Stimulated activated CD8-positive, alpha-beta memory T cell treated with anti-CD3 and anti-CD28 coated beads, Interleukin-12 subunit alpha, Interleukin-12 subunit beta, amount 100 ng/mL, for 4 hours (primary cell): Measurements from ENCODE around the gene VPS11.

ENCODE experiments used
- DNase-seq: peaks from one replicate; pipeline ENCODE4 v3.0.0-alpha.2; 2020; ENCODE audit warnings: low read depth

VPS11 gene

GRCh38 chr11:119081682-119082260 is 14.2 kb downstream of the VPS11 start:
- DNase-seq, result no peak

- peak; percentile 88 for DNase-seq
Measured at GRCh38 chr11:119084663-119085436, 17.2 kb downstream of the VPS11 start, which contains the start of gene HMBS. Gene HMBS, plus strand, starts transcription at chr11:119084881. Its CDS starts 153 bp downstream, at chr11:119085034.

- peak; percentile 37 for DNase-seq
Measured at GRCh38 chr11:119085437-119085847, 17.8 kb downstream of the VPS11 start.

GRCh38 chr11:119087123-119087522 is 19.5 kb downstream of the VPS11 start:
- no peak for DNase-seq

- no peak for DNase-seq
Measured at GRCh38 chr11:119087747-119088241, 20.2 kb downstream of the VPS11 start.

GRCh38 chr11:119088406-119088805 is 20.8 kb downstream of the VPS11 start:
- no peak for DNase-seq

- DNase-seq, result no peak
Measured at GRCh38 chr11:119089319-119089718, 21.7 kb downstream of the VPS11 start.

- DNase-seq, result no peak
Measured at GRCh38 chr11:119091178-119091577, 23.6 kb downstream of the VPS11 start.

- DNase-seq, result no peak
Measured at GRCh38 chr11:119091966-119092879, 24.6 kb downstream of the VPS11 start.

- DNase-seq, result no peak
Measured at GRCh38 chr11:119092880-119093842, 25.5 kb downstream of the VPS11 start.

- peak; percentile 55 for DNase-seq
Measured at GRCh38 chr11:119093942-119094815, 26.6 kb downstream of the VPS11 start.

- peak; percentile 53 for DNase-seq
Measured at GRCh38 chr11:119094816-119095065, 27.1 kb downstream of the VPS11 start.

- DNase-seq, result peak; percentile 97
Measured at GRCh38 chr11:119095066-119095880, 27.7 kb downstream of the VPS11 start.

GRCh38 chr11:119099711-119100110 is 32.1 kb downstream of the VPS11 start:
- no peak for DNase-seq

GRCh38 chr11:119100246-119100970 is 32.8 kb downstream of the VPS11 start:
- DNase-seq, result no peak

GRCh38 chr11:119100994-119101758 is 33.6 kb downstream of the VPS11 start:
- no peak for DNase-seq

- peak; percentile 69 for DNase-seq
Measured at GRCh38 chr11:119101759-119102423, 34.3 kb downstream of the VPS11 start, which contains the start of gene DPAGT1. Gene DPAGT1, minus strand, starts transcription at chr11:119101853. Its CDS starts 198 bp downstream, at chr11:119101655.
